ENCODE results near the gene AURKA.

DNA sequence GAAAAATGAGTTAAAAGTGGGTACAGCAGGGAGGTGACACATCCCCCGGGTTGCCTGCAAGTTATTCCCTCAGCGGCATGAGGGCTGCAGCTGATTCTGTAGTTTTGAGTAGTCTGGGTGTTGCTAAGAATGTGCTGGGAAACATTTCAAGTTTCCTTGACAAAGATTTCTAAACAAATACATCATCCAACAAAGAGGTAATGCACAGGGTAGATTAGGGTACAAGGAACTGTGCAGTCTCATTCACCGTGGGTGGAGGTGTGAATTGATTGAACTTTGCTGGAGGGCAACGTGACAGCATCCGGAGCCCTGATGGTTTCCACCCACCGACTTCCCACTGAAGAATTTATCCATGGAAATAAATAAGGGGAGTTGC is 41.9 kb upstream of the AURKA start:
- TF ChIP-seq CTCF (conservative IDR thresholded peaks at IDR 0.05; ENCODE audit: low read depth in 2 of 2) (no peak), EZH2phosphoT487 (IDR thresholded peaks at IDR 0.05; ENCODE audit: unreplicated experiment) (no peak), POLR2AphosphoS5 (IDR thresholded peaks at IDR 0.05; ENCODE audit: low read depth) (no peak), EZH2 (IDR thresholded peaks at IDR 0.05; ENCODE audit: low read depth, unreplicated experiment) (no peak)
